GM12878 (cell line): ENCODE measurements around the gene LCN12.

ENCODE experiments used
- BRCA1 ChIP-seq: IDR thresholded peaks from 2 replicates; pipeline ENCODE4 v1.6.1; 2011; ENCODE audit warnings: low read depth, low read length, improper control_type of control experiment
- EP300 ChIP-seq, 2 experiments: fragments of 150-350 bp in 1 of 2; IDR thresholded peaks; 2 replicates each; pipeline ENCODE4 v1.6.1; 2011 to 2012; ENCODE audit warnings: low read depth in 2 of 2, low read length in 2 of 2, borderline replicate concordance in 1 of 2, improper control_type of control experiment in 1 of 2, inconsistent platforms in 1 of 2; ENCODE audit not compliant: control insufficient read depth in 1 of 2
- GABPA ChIP-seq: IDR thresholded peaks from 2 replicates; pipeline ENCODE4 v1.6.1; 2014; ENCODE audit warnings: antibody characterized with exemption, low read depth, mild to moderate bottlenecking, inconsistent platforms
- HDAC2 ChIP-seq: fragments of 200-600 bp; sonication (generic); IDR thresholded peaks from 2 replicates; pipeline ENCODE4 v1.6.1; 2017
- POLR2A ChIP-seq: IDR thresholded peaks from 2 replicates; pipeline ENCODE4 v1.6.1; 2011; ENCODE audit warnings: low read depth, mild to moderate bottlenecking, low read length
- POLR2AphosphoS5 ChIP-seq: IDR thresholded peaks from 2 replicates; pipeline ENCODE4 v1.6.1; 2011; ENCODE audit warnings: mild to moderate bottlenecking, low read length, inconsistent platforms
- SMAD1 ChIP-seq: fragments of 450-650 bp; IDR thresholded peaks from 2 replicates; pipeline ENCODE4 v1.6.1; 2018; ENCODE audit warnings: mild to moderate bottlenecking, low read depth; ENCODE audit not compliant: partially characterized antibody
- SPI1 ChIP-seq: IDR thresholded peaks from 2 replicates; pipeline ENCODE4 v1.6.1; 2011; ENCODE audit warnings: low read depth, mild to moderate bottlenecking, low read length, moderate library complexity, borderline replicate concordance; ENCODE audit not compliant: insufficient read depth
- SUZ12 ChIP-seq: fragments of 200-600 bp; sonication (generic); IDR thresholded peaks from one replicate; pipeline ENCODE4 v1.6.1; 2018; ENCODE audit warnings: antibody characterized with exemption, mild to moderate bottlenecking; ENCODE audit not compliant: unreplicated experiment
- ZNF24 ChIP-seq: fragments of 450-650 bp; IDR thresholded peaks from 2 replicates; pipeline ENCODE4 v1.6.1; 2017; ENCODE audit warnings: antibody characterized with exemption, mild to moderate bottlenecking
- ZNF384 ChIP-seq: IDR thresholded peaks from 2 replicates; pipeline ENCODE4 v1.6.1; 2012; ENCODE audit warnings: low read depth, mild to moderate bottlenecking, low read length, improper control_type of control experiment, borderline replicate concordance

DNA sequence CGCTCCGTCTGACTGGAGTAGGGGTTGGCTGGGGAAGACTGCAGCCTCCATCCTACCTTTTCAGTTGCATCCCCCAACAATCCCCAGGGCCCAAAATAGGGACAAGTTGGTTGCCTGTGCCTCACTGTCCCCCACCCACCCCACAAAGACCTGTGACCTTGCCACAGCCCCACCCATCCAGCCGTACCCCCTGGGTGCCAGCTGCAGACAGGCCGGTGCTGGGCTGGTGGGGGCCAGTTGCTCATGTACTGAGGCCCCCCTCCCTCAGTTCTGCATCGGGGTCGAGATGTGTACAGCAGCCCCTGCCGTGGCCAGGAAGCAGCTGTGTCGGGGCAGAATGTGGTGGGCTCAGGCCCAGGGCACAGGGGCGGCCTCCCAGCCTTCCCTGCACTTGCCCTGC is 31.1 kb downstream of the LCN12 start:
- no peak for TF ChIP-seq BRCA1
- TF ChIP-seq EP300 (IDR thresholded peaks at IDR 0.05; ENCODE audit: borderline replicate concordance in 1 of 2, control insufficient read depth in 1 of 2, low read depth in 2 of 2, low read length in 2 of 2): no peak
- no peak for TF ChIP-seq HDAC2
- TF ChIP-seq ZNF24: no peak
- no peak for TF ChIP-seq SMAD1
- TF ChIP-seq ZNF384: no peak
- TF ChIP-seq POLR2AphosphoS5: no peak
- TF ChIP-seq SUZ12: no peak
- TF ChIP-seq SPI1: no peak
- TF ChIP-seq POLR2A: no peak
- TF ChIP-seq GABPA: no peak
